Ishikawa (cell line): ENCODE results near the gene SUSD6.

Experiments
- NFIC ChIP-seq: IDR thresholded peaks from 2 replicates; pipeline ENCODE4 v1.6.1; 2012
- REST ChIP-seq: IDR thresholded peaks from 2 replicates; pipeline ENCODE4 v1.6.1; 2012; ENCODE audit warnings: low read depth, mild to moderate bottlenecking

- TF ChIP-seq REST (no peak), NFIC (no peak)
Measured at GRCh38 chr14:69619012-69619411, 7.6 kb downstream of the SUSD6 start.
